Measurements from ENCODE around the gene TMC8. TPM values are rescaled to one million over a fixed set of nuclear protein-coding genes. Genes with fewer than 3 reads are reported as not detected.

TMC8 gene
- total and polyA plus RNA-seq, 5 donors, result 2.4 to 3.9 (median 3.0) TPM

- H3K4me3 ChIP-seq (ENCODE audit: low read length), result no peak overlapping the region
- ATAC-seq (no peak), DNase-seq (peak in 2 of 3 donors; percentile 68 to 76)
- H3K27me3 ChIP-seq (ENCODE audit: control insufficient read depth, insufficient read depth), result no peaks in the 10 kb centered on the region
- intact Hi-C loops (cut with DNase I), result loop anchor here in 1 of 4 donors (10.0 kb wide), 1 partner anchor 57 kb away; no protein-coding TSS in a partner anchor
- WGBS, result 69% methylated on average over 41 of the region's 41 CpGs
- H3K27ac ChIP-seq (ENCODE audit: low read length), result no peak overlapping the region
- H3K9me3 ChIP-seq (ENCODE audit: control insufficient read depth, low read length), result no peaks in the 10 kb centered on the region
- no peaks in the 10 kb centered on the region for H3K4me1 ChIP-seq (ENCODE audit: control insufficient read depth, insufficient read depth, low read length)
These were observed 13.3 kb upstream of the TMC8 start for GRCh38 chr17:78117027-78117981.

GRCh38 chr17:78118801-78119241 is 11.8 kb upstream of the TMC8 start:
- no peak for ATAC-seq
- Histone ChIP-seq H3K4me3 (ENCODE audit: low read length) (no peak overlapping the region), H3K9me3 (ENCODE audit: control insufficient read depth, low read length) (no peaks in the 10 kb centered on the region), H3K27ac (ENCODE audit: low read length) (no peak overlapping the region), H3K4me1 (ENCODE audit: control insufficient read depth, insufficient read depth, low read length) (no peaks in the 10 kb centered on the region), H3K27me3 (ENCODE audit: control insufficient read depth, insufficient read depth) (no peaks in the 10 kb centered on the region)
- 89% methylated on average over 14 of the region's 14 CpGs for WGBS
- intact Hi-C loops (cut with DNase I), result loop anchor here in 1 of 4 donors (10.0 kb wide), 1 partner anchor 56 kb away; no protein-coding TSS in a partner anchor
- DNase-seq, result peak in 1 of 3 donors; percentile 57

GRCh38 chr17:78120537-78120936 is 10.0 kb upstream of the TMC8 start:
- ATAC-seq, result no peak
- peak in 1 of 3 donors; percentile 44 for DNase-seq
- Histone ChIP-seq H3K9me3 (ENCODE audit: control insufficient read depth, low read length) (no peaks in the 10 kb centered on the region), H3K27ac (ENCODE audit: low read length) (no peak overlapping the region), H3K4me3 (ENCODE audit: low read length) (no peak overlapping the region), H3K4me1 (ENCODE audit: control insufficient read depth, insufficient read depth, low read length) (no peaks in the 10 kb centered on the region), H3K27me3 (ENCODE audit: control insufficient read depth, insufficient read depth) (no peaks in the 10 kb centered on the region)
- 96% methylated on average over 13 of the region's 13 CpGs for WGBS
- intact Hi-C loops (cut with DNase I), result no loop called here

- H3K27me3 ChIP-seq (ENCODE audit: control insufficient read depth, insufficient read depth), result no peaks in the 10 kb centered on the region
- intact Hi-C loops (cut with DNase I), result no loop called here
- DNase-seq (peak in 2 of 3 donors; percentile 55 to 59), ATAC-seq (no peak)
- H3K9me3 ChIP-seq (ENCODE audit: control insufficient read depth, low read length), result no peaks in the 10 kb centered on the region
- no peak overlapping the region for H3K4me3 ChIP-seq (ENCODE audit: low read length)
- H3K4me1 ChIP-seq (ENCODE audit: control insufficient read depth, insufficient read depth, low read length), result no peaks in the 10 kb centered on the region
- WGBS, result 87% methylated on average over 35 of the region's 35 CpGs
- H3K27ac ChIP-seq (ENCODE audit: low read length), result no peak overlapping the region
These were observed 9.4 kb upstream of the TMC8 start for GRCh38 chr17:78120971-78121800.

DNA sequence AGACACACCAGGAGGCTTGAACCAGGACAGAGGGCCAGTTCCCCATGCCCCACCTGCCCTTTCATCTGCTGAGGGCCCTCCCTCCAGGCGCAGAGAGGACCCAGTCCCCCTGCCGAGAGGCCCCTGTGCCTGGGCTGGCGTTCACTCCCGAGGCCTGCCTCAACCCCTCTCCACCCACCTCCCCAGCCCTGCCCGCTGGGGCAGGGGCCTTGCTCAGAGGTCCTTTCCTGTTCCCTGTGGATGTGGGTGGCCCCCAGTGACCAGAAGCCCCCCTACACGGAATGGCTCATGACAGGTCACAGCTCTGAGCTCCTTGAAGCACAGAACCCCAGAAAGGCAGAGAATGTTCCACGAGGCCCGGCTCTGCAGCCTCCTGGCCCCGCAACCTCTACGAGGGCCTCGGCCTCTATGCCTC is 8.8 kb upstream of the TMC8 start:
- no peaks in the 10 kb centered on the region for H3K9me3 ChIP-seq (ENCODE audit: control insufficient read depth, low read length)
- H3K27me3 ChIP-seq (ENCODE audit: control insufficient read depth, insufficient read depth), result no peaks in the 10 kb centered on the region
- 75% methylated on average over 11 of the region's 11 CpGs for WGBS
- intact Hi-C loops (cut with DNase I), result no loop called here
- ATAC-seq, result no peak
- H3K27ac ChIP-seq (ENCODE audit: low read length), result no peak overlapping the region
- DNase-seq, result peak in 1 of 3 donors; percentile 48
- peaks cover 2% of the 10 kb centered on the region for H3K4me1 ChIP-seq (ENCODE audit: control insufficient read depth, insufficient read depth, low read length)
- H3K4me3 ChIP-seq (ENCODE audit: low read length), result no peak overlapping the region

- Histone ChIP-seq H3K27me3 (ENCODE audit: control insufficient read depth, insufficient read depth) (no peaks in the 10 kb centered on the region), H3K4me1 (ENCODE audit: control insufficient read depth, insufficient read depth, low read length) (peaks cover 4% of the 10 kb centered on the region), H3K27ac (ENCODE audit: low read length) (no peak overlapping the region), H3K9me3 (ENCODE audit: control insufficient read depth, low read length) (no peaks in the 10 kb centered on the region), H3K4me3 (ENCODE audit: low read length) (no peak overlapping the region)
- 90% methylated on average over 23 of the region's 23 CpGs for WGBS
- DNase-seq, result peak; percentile 11 to 53 (median 42)
- intact Hi-C loops (cut with DNase I), result no loop called here
- no peak for ATAC-seq
These were observed 8.2 kb upstream of the TMC8 start for GRCh38 chr17:78122216-78122930.

DNA sequence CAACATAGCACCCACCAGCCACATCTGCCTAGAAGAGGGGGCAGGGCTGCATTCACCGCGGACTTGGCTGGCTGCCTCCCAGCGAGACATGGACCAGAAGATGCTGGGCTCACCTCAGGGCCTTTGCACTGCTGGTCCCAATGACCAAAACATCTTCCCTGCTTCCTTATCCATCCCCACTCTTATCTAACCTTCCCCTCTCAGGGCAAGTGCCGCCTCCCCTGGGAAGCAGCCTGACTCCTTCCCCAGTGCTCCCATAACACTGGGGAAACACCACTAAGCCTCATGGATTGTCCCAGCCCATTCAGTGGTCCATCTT is 7.7 kb upstream of the TMC8 start:
- no peaks in the 10 kb centered on the region for H3K9me3 ChIP-seq (ENCODE audit: control insufficient read depth, low read length)
- ATAC-seq, result no peak
- intact Hi-C loops (cut with DNase I), result no loop called here
- peak in 1 of 3 donors; percentile 32 for DNase-seq
- WGBS, result 92% methylated on average over 4 of the region's 4 CpGs
- H3K27ac ChIP-seq (ENCODE audit: low read length), result no peak overlapping the region
- no peak overlapping the region for H3K4me3 ChIP-seq (ENCODE audit: low read length)
- H3K4me1 ChIP-seq (ENCODE audit: control insufficient read depth, insufficient read depth, low read length), result peaks cover 4% of the 10 kb centered on the region
- H3K27me3 ChIP-seq (ENCODE audit: control insufficient read depth, insufficient read depth), result no peaks in the 10 kb centered on the region

GRCh38 chr17:78123258-78123929 is 7.2 kb upstream of the TMC8 start:
- WGBS, result 93% methylated on average over 5 of the region's 5 CpGs
- DNase-seq (peak in 1 of 3 donors; percentile 1), ATAC-seq (no peak)
- no peaks in the 10 kb centered on the region for H3K9me3 ChIP-seq (ENCODE audit: control insufficient read depth, low read length)
- H3K27ac ChIP-seq (ENCODE audit: low read length), result no peak overlapping the region
- intact Hi-C loops (cut with DNase I), result no loop called here
- no peaks in the 10 kb centered on the region for H3K27me3 ChIP-seq (ENCODE audit: control insufficient read depth, insufficient read depth)
- no peak overlapping the region for H3K4me3 ChIP-seq (ENCODE audit: low read length)
- peaks cover 4% of the 10 kb centered on the region for H3K4me1 ChIP-seq (ENCODE audit: control insufficient read depth, insufficient read depth, low read length)

GRCh38 chr17:78124081-78124835 is 6.3 kb upstream of the TMC8 start:
- ATAC-seq (no peak), DNase-seq (peak; percentile 25 to 80 (median 74))
- intact Hi-C loops (cut with DNase I), result no loop called here
- Histone ChIP-seq H3K27me3 (ENCODE audit: control insufficient read depth, insufficient read depth) (no peaks in the 10 kb centered on the region), H3K27ac (ENCODE audit: low read length) (no peak overlapping the region), H3K4me3 (ENCODE audit: low read length) (no peak overlapping the region), H3K4me1 (ENCODE audit: control insufficient read depth, insufficient read depth, low read length) (peaks cover 4% of the 10 kb centered on the region), H3K9me3 (ENCODE audit: control insufficient read depth, low read length) (no peaks in the 10 kb centered on the region)
- 80% methylated on average over 30 of the region's 30 CpGs for WGBS

DNA sequence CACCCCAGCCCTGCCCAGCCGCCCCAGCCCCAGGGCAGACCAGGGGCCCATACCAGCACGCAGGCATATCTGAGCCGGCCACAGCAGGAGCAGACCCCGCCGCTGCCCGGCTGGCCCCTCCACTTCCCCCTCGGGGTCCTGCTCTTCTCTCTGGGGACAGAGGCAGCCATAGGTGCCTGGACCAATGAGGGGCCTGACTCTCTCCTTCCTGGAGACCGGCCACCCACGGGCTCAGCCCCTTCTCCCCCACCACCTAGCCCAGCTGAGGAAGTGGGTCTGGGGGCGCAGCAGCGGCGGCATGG is 5.8 kb upstream of the TMC8 start:
- no peak overlapping the region for H3K27ac ChIP-seq (ENCODE audit: low read length)
- 76% methylated on average over 12 of the region's 12 CpGs for WGBS
- peak in 1 of 3 donors; percentile 16 for DNase-seq
- no peaks in the 10 kb centered on the region for H3K27me3 ChIP-seq (ENCODE audit: control insufficient read depth, insufficient read depth)
- no peaks in the 10 kb centered on the region for H3K9me3 ChIP-seq (ENCODE audit: control insufficient read depth, low read length)
- H3K4me1 ChIP-seq (ENCODE audit: control insufficient read depth, insufficient read depth, low read length), result peaks cover 4% of the 10 kb centered on the region
- no peak for ATAC-seq
- H3K4me3 ChIP-seq (ENCODE audit: low read length), result no peak overlapping the region
- intact Hi-C loops (cut with DNase I), result no loop called here
